Retinal pigment epithelial cell (primary cell): Measurements from ENCODE around the gene MIOX.

Experiments
- DNase-seq: peaks from one replicate; pipeline ENCODE4 v3.0.0-alpha.2; 2010; ENCODE audit warnings: low read depth
- H3K4me3 ChIP-seq: 2 replicates; pipeline ENCODE4 v1.5.1; 2011; ENCODE audit warnings: mild to moderate bottlenecking, low read length, control low read depth, moderate library complexity
- TF ChIP-seq, protein P1 (sequence below): conservative IDR thresholded peaks from 2 replicates; pipeline ENCODE4 v1.5.1; 2011; ENCODE audit warnings: low read depth, low read length, control low read depth, inconsistent platforms

Gene MIOX

DNA sequence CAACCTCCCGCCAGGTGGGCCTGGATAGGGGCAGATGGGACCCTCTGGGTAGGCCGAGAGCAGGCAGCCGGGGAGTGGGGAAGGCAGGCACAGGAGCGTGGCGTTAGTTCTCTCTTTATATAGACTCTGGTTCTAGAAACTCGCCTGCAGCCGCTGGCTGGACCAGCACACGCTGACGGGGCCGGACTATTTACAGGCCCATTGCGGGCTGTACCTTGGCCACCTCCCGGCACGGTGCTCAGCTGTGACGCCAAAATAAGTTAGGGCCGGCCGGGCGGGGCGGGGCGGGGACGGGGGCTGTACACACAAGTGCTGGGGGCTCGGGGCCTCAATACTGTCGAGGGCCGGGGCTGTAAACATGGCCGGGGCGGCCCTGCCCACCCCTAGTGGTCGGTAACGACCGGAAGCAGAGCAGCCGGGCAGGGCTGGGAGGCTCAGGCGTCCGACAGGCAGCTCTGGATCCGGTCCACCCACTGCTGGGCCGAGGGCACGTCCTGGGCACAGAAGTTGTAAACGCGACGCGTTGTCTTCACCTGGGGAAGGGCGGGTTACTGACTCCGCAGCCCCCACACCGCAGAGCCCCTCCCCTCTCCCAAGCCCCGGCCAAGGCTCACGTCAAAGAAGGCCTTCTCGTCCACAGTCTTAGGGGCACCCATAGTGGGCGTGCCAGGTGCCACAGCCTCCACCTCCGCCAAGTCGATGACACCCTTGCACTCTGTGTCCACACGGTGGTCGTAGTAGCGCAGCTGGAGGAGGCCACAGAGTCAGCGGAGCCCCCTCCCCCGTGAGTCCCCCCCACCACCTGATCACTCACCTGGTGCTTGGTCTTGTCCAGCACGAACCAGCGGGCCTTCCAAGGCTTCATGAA, 39.7 kb upstream of the MIOX start:
- TF ChIP-seq, protein P1, sequence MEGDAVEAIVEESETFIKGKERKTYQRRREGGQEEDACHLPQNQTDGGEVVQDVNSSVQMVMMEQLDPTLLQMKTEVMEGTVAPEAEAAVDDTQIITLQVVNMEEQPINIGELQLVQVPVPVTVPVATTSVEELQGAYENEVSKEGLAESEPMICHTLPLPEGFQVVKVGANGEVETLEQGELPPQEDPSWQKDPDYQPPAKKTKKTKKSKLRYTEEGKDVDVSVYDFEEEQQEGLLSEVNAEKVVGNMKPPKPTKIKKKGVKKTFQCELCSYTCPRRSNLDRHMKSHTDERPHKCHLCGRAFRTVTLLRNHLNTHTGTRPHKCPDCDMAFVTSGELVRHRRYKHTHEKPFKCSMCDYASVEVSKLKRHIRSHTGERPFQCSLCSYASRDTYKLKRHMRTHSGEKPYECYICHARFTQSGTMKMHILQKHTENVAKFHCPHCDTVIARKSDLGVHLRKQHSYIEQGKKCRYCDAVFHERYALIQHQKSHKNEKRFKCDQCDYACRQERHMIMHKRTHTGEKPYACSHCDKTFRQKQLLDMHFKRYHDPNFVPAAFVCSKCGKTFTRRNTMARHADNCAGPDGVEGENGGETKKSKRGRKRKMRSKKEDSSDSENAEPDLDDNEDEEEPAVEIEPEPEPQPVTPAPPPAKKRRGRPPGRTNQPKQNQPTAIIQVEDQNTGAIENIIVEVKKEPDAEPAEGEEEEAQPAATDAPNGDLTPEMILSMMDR, result no peak
- DNase-seq, result no peak
- no peak overlapping the region for H3K4me3 ChIP-seq

DNA sequence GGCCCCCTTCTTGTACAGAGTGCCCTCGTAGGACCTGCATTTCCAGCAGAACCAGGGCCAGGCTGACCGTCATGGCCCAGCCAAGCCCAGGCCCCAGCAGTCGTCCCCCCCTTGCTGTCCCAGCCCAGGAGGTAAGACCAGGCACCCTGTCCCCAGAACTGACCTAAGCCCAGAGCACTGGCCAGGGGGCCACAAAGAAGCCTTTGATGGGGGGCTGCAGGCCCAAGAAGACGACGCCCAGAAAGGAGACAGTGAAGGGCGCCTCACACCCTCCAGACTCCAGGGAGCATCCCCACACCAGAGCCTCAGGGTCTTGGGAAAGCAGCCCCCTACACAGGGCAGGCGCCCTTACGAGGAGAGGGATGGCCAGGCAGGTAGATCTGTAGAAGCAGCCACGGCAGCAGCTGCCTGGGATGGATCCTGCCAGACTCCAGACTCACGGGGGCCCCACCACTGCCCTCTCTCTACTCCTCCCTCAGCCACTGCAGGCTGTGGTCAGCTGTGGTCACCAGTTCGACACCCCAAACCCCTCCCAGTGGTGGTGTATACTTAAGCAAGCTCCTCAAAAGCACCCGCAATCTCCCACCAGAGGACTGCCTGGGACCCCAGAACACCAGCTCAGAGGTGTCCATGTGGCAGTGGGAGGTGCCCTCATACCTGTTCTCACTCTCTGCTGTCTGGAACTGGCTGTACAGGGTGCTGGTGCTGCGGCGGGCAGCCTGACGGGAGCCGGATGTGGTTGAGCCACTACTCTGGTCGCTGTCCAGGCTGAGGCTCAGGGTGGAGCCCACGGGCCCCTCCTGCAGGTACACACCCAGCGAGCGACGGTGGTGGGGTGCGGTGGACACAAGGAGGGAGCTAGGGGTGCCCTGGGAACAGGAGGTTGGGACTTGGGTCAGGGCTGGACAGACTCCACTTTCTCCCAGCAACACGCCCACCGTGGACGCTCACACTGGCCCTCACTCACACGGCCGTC, 38.8 kb upstream of the MIOX start:
- no peak for DNase-seq
- no peak overlapping the region for H3K4me3 ChIP-seq
- TF ChIP-seq, protein P1, result no peak

DNA sequence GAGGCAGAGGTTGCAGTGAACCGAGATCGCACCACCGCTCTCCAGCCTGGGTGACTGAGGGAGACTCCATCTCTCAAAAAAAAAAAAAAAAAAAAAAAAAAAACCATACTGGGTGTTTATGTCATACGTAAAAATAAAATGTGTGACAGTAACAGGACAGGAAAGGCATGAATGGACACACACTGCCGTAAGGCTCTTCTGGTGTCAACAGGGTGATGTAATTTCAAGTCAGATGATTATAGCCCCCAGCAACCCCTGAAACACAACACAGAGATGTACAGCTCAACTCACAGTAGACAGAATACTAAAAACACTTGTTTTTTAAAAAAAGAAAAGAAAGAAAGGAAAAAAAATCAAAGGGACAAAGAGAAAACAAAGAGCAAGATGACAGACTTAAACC, 34.0 kb upstream of the MIOX start:
- no peak overlapping the region for H3K4me3 ChIP-seq
- TF ChIP-seq, protein P1, result no peak
- no peak for DNase-seq

- TF ChIP-seq, protein P1, result no peak
- DNase-seq, result no peak
- no peak overlapping the region for H3K4me3 ChIP-seq
These were observed 32.0 kb upstream of the MIOX start for GRCh38 chr22:50454556-50455075.

DNA sequence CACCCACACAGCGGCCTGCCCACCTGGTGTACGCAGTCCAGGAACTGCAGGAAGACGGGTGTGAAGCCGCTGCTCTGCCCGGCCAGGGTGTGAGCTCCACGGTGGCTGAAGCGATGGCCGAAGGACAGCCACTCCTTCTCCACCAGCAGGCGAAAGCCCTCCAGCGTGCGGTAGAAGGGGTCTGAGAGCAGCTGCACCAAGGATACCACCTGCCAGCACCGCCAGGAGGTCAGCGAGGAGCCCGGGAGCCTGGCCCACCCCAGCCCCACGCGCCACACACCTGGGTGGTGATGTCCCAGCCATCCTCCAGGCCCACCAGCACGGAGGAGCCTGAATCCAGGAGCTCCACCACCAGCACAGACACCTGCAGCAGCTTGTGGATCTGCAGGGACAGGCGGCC, 31.5 kb upstream of the MIOX start:
- H3K4me3 ChIP-seq, result no peak overlapping the region
- TF ChIP-seq, protein P1, result no peak
- DNase-seq, result no peak

- no peak overlapping the region for H3K4me3 ChIP-seq
- TF ChIP-seq, protein P1, result no peak
- no peak for DNase-seq
These were observed 30.6 kb upstream of the MIOX start for GRCh38 chr22:50456026-50456425.
